ENCODE results near the gene VSX2. TPM values are rescaled to one million over a fixed set of nuclear protein-coding genes. Genes with fewer than 3 reads are reported as not detected.

VSX2 gene
- total and polyA plus RNA-seq, 2 of the 13 experiments (the other 11 are each of a cell fraction or from before 2014, with no cell fraction given), result 0.05 TPM; not detected in 1

DNA sequence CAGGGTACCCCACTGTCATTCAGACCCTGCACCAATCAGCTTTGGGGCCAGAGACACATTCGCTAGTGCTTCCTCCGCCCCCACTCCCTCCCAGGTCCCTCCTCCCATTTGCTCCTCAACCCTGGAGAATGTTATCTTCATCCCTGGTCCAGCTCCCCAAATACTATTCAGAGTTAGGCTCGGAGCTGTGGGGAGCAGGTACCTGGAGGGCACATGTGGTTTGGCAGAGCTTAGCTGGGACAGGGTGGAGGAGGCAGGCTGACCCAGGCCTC is 19.5 kb downstream of the VSX2 start:
- CTCF ChIA-PET (ENCODE audit: low intra/inter-chr PET ratio, low total read pairs), result interaction anchor here (2.4 to 2.5 kb wide), 2 partner anchors 41 to 147 kb away, joined by 13 to 23 read pairs; no protein-coding TSS in a partner anchor
- POLR2A ChIA-PET, result no interaction called here
- H3K4me2 ChIP-seq (ENCODE audit: low read depth, low read length), result peak overlapping the region; percentile 84

More for the DNA sequence above, 19.5 kb downstream of the VSX2 start:
- H3K4me3 ChIP-seq (replicated peaks in 1 of 3; ENCODE audit: insufficient read depth in 1 of 3, low read depth in 2 of 3, low read length in 3 of 3), result peak overlapping the region in 1 of 3 experiments; percentile 69; a peak in 1 of 6 replicates
- ATAC-seq, result no peak; the same call in 2 of the 3 replicates
- in situ Hi-C loops (cut with HindIII; ENCODE audit: extremely low pct_ligation_motif_present, low pct_unique_long_range_greater_than_20kb) (loop anchor here (5.0 kb wide), 1 partner anchor 41 kb away; no protein-coding TSS in a partner anchor), intact Hi-C loops (cut with micrococcal nuclease; ENCODE audit: unreplicated experiment) (no loop called here)
- no peaks in the 10 kb centered on the region for H3K36me3 ChIP-seq (replicated peaks in 1 of 2; ENCODE audit: control insufficient read depth in 1 of 2, insufficient read depth in 2 of 2, low read length in 2 of 2)
- no peak overlapping the region for H3K27ac ChIP-seq (ENCODE audit: extremely low read length, insufficient read depth, low read length)
- no peaks in the 10 kb centered on the region for H3K79me2 ChIP-seq (ENCODE audit: insufficient read depth, low read length)
- H3K4me1 ChIP-seq (ENCODE audit: insufficient read depth, low read length), result peaks cover 10% of the 10 kb centered on the region
- no peak for DNase-seq (ENCODE audit: low spot score)
- FAIRE-seq, result no peak
- H4K20me1 ChIP-seq (ENCODE audit: insufficient read depth, low read length), result no peaks in the 10 kb centered on the region
- no peak overlapping the region for H2AFZ ChIP-seq (ENCODE audit: low read length)
- TF ChIP-seq, protein P1, sequence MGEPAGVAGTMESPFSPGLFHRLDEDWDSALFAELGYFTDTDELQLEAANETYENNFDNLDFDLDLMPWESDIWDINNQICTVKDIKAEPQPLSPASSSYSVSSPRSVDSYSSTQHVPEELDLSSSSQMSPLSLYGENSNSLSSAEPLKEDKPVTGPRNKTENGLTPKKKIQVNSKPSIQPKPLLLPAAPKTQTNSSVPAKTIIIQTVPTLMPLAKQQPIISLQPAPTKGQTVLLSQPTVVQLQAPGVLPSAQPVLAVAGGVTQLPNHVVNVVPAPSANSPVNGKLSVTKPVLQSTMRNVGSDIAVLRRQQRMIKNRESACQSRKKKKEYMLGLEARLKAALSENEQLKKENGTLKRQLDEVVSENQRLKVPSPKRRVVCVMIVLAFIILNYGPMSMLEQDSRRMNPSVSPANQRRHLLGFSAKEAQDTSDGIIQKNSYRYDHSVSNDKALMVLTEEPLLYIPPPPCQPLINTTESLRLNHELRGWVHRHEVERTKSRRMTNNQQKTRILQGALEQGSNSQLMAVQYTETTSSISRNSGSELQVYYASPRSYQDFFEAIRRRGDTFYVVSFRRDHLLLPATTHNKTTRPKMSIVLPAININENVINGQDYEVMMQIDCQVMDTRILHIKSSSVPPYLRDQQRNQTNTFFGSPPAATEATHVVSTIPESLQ (CRISPR knock-in tag; conservative IDR thresholded peaks at IDR 0.05), result no peak
- TF ChIP-seq MIER3 (CRISPR knock-in tag; IDR thresholded peaks at IDR 0.05; ENCODE audit: borderline replicate concordance) (no peak), EZH2 (conservative IDR thresholded peaks at IDR 0.05; ENCODE audit: low read depth, low read length) (0 out of 2 replicates have a peak, but pooled peaks have one; percentile 70)
- TF ChIP-seq, protein P2, sequence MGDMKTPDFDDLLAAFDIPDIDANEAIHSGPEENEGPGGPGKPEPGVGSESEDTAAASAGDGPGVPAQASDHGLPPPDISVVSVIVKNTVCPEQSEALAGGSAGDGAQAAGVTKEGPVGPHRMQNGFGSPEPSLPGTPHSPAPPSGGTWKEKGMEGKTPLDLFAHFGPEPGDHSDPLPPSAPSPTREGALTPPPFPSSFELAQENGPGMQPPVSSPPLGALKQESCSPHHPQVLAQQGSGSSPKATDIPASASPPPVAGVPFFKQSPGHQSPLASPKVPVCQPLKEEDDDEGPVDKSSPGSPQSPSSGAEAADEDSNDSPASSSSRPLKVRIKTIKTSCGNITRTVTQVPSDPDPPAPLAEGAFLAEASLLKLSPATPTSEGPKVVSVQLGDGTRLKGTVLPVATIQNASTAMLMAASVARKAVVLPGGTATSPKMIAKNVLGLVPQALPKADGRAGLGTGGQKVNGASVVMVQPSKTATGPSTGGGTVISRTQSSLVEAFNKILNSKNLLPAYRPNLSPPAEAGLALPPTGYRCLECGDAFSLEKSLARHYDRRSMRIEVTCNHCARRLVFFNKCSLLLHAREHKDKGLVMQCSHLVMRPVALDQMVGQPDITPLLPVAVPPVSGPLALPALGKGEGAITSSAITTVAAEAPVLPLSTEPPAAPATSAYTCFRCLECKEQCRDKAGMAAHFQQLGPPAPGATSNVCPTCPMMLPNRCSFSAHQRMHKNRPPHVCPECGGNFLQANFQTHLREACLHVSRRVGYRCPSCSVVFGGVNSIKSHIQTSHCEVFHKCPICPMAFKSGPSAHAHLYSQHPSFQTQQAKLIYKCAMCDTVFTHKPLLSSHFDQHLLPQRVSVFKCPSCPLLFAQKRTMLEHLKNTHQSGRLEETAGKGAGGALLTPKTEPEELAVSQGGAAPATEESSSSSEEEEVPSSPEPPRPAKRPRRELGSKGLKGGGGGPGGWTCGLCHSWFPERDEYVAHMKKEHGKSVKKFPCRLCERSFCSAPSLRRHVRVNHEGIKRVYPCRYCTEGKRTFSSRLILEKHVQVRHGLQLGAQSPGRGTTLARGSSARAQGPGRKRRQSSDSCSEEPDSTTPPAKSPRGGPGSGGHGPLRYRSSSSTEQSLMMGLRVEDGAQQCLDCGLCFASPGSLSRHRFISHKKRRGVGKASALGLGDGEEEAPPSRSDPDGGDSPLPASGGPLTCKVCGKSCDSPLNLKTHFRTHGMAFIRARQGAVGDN (CRISPR knock-in tag; IDR thresholded peaks at IDR 0.05), result no peak
- H3K9ac ChIP-seq (ENCODE audit: insufficient read depth, low read depth, low read length), result no peak overlapping the region
- peaks cover 9 to 53% of the 10 kb centered on the region in 2 experiments; a peak in 4 of 5 replicates for H3K27me3 ChIP-seq (ENCODE audit: control insufficient read depth in 1 of 2, insufficient read depth in 2 of 2, low read length in 2 of 2)
- no TSS peak for BruUV-seq (replicated peaks)
- 76% methylated on average over 3 of the region's 3 CpGs for WGBS (ENCODE audit: low lambda C conversion rate)
- H3K9me3 ChIP-seq (ENCODE audit: low read length), result no peaks in the 10 kb centered on the region

Data from HepG2 (cell line).